Activated CD4-positive, alpha-beta T cell treated with anti-CD3 and anti-CD28 coated beads, Interleukin-2, Interleukin-4, amounts not matched to agents 100 ng/mL and 50 ng/mL, durations not matched to agents 16 hours and 8 hours (primary cell): ENCODE data around the gene ATXN7L1.

Source experiments
- DNase-seq: peaks from one replicate; pipeline ENCODE4 v3.0.0-alpha.2; 2020; ENCODE audit warnings: low spot score

Gene ATXN7L1

GRCh38 chr7:105827151-105827875, 49.1 kb downstream of the ATXN7L1 start:
- no peak for DNase-seq

- no peak for DNase-seq
Measured at GRCh38 chr7:105826143-105826542, 50.3 kb downstream of the ATXN7L1 start.

GRCh38 chr7:105825371-105825770, 51.0 kb downstream of the ATXN7L1 start:
- no peak for DNase-seq

GRCh38 chr7:105822806-105823205, 53.6 kb downstream of the ATXN7L1 start:
- no peak for DNase-seq

- DNase-seq: no peak
Measured at GRCh38 chr7:105821527-105821926, 54.9 kb downstream of the ATXN7L1 start.

GRCh38 chr7:105820363-105821066, 55.9 kb downstream of the ATXN7L1 start:
- DNase-seq: no peak

- DNase-seq: no peak
Measured at GRCh38 chr7:105819559-105819958, 56.8 kb downstream of the ATXN7L1 start.

- no peak for DNase-seq
Measured at GRCh38 chr7:105816954-105817615, 59.3 kb downstream of the ATXN7L1 start.

- no peak for DNase-seq
Measured at GRCh38 chr7:105816266-105816843, 60.0 kb downstream of the ATXN7L1 start.

GRCh38 chr7:105815576-105815975, 60.8 kb downstream of the ATXN7L1 start:
- no peak for DNase-seq

- no peak for DNase-seq
Measured at GRCh38 chr7:105814481-105814880, 61.9 kb downstream of the ATXN7L1 start.

GRCh38 chr7:105811189-105811847, 65.1 kb downstream of the ATXN7L1 start:
- no peak for DNase-seq

- DNase-seq: no peak
Measured at GRCh38 chr7:105810556-105810955, 65.8 kb downstream of the ATXN7L1 start.

- DNase-seq: peak; percentile 96
Measured at GRCh38 chr7:105808703-105809590, 67.5 kb downstream of the ATXN7L1 start.

GRCh38 chr7:105808209-105808608, 68.2 kb downstream of the ATXN7L1 start:
- DNase-seq: no peak

GRCh38 chr7:105807448-105807762, 69.0 kb downstream of the ATXN7L1 start:
- no peak for DNase-seq

GRCh38 chr7:105806592-105807447, 69.6 kb downstream of the ATXN7L1 start:
- DNase-seq: peak; percentile 92

GRCh38 chr7:105805447-105806019, 70.9 kb downstream of the ATXN7L1 start:
- DNase-seq: no peak

GRCh38 chr7:105803429-105803736, 73.0 kb downstream of the ATXN7L1 start:
- DNase-seq: no peak
